GM20431 (cell line): ENCODE results near the gene FAAP20.

Experiments
- in situ Hi-C: fragments of 300-500 bp; cut with MseI, MboI; formaldehyde crosslinking; loops from one replicate; pipeline ENCODE4 v1.15.0; 2020; ENCODE audit warnings: low sequenced_read_pairs; ENCODE audit not compliant: unreplicated experiment

The FAAP20 gene, protein sequence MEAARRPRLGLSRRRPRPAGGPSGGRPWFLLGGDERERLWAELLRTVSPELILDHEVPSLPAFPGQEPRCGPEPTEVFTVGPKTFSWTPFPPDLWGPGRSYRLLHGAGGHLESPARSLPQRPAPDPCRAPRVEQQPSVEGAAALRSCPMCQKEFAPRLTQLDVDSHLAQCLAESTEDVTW

DNA sequence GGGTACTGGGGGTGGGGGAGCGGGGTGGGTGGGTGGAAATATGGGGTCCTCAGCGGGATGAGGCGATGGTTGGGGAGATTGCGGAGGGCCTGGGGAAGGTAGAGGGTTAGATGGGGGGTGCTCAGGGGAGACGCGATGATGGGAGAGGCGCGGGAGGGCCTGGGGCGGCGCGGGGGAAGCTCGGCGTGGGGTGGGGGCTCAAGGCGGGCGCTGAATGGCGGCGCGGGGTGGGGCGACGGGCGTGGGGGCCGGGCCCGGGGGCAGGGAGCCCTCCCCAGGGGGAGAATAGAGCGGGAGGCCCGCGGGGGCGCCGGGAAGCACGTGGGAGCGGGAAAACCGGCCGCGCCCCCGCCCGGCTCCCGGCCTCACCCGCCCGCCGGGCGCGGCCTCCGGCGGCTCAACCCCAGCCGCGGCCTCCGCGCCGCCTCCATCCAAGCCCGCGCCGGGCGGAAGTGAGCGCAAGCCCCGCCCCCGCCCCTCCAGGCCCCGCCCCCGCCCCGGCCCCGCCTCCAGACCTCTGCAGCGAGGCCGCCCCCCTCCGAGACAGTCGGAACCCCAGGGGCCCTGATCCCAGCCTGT, at the start of gene FAAP20:
TSS of gene FAAP20 (minus strand) at position 454 of the 579 bp plus-strand sequence. CDS start at position 431, 23 bp downstream.
- in situ Hi-C loops, result loop anchor here (10.0 to 25.0 kb wide), 2 partner anchors 190 to 343 kb away; partner anchors contain the start of genes HES5 and PANK4

DNA sequence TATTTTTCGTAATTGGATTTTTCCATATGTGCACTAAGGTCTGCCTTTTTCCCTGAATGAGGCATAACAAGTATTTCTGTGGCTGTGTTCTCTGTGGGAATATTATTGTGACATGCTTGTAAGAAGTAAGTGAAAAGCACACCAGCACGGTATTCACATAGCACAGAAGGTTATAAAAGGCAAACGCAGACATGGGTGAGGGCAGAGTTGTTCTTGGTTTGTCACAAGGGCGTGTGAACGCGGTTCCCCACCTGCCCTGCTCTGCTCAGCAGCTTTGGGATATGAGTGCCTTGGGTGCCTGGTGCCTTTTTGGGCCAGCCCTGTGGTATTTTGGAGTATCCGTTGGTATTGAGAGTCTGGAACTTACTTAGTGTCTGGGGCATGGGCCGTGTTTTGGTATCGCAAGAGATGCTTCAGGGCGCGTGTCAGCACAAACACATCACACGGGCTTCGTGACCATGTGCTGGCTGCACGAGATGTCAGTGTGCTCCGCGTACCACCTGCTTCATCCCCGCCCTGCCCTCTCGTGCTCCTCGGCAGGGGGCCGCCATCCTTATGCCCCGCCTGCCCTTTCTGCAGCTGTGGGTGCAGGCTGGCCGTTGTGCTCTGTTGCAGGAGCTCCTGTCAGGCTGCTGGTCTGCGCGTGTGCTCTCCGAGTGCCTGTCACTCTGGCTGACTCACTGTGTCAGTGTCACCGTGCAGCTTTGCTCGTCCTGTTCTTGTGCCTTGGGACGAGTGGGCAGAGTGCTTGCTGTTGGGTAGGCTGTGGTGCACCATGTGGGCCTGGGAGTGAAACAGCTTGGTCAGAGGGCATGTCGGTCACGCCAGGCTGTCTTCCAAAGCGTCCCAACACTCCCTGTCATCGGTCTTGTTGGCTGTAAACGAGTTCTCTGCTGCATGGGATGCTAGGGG, 48.5 kb upstream of the FAAP20 start:
- in situ Hi-C loops, result no loop called here

DNA sequence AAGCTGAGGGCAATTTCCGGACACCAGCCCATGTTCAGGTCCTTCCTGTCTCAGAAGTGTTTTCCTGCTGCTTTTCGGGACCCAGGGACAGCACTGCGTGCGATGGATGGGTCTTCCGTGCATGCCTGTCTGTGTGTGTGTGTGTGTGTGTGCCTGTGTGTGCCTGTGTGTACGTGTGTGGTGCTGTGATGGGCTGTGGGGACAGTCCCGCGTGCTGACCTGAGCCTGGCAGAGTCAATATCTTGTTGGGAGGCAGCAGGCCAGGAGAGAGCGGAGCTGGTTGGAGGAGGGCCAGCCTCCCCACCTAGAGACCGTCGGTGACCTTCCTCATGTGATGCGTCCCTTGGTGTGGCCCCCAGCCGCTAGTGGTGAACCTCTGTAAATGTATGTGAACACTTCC, 47.2 kb upstream of the FAAP20 start:
- in situ Hi-C loops, result no loop called here

DNA sequence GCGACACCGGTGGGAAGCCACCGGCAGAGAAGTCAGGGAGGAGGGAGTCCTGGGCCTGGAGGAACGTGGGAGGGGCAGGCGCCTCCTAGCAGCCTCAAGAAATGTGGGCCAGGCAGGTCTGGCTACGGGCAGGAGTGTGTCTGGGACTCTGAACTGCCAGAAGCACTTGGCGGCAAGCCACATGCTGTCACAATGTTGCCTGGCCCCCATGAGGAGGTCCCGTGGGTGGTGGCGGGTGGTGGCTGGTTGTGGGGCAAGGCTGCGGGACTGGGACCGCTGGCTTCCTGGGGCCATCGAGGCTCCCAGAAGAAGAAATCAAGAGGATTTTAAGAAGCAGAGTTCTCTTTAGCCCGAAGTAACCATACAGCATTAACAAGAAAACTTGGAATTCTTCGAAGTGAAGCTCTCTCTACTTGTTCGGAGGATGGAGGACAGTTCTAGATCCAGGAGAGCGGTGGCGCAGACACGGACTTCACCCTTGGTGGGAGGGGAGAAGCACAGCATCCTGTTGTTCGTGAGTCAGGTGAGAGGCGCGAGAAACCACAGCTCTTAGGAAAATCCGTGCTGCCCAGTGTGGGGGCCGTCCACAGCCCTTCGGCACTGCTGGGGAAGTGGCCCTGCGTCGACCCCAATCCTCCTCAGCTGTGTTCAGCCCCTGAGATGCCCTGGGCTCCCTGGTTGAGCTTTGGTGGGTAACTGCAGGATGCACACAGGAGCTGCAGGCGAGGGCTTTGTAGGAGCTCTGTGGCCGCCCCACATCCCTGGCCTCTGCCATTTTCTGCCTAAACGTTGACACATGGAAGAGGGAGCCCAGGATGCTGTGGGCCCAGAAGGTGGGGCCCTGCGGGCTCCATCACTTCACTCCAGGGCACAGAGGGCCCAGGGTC, 45.9 kb upstream of the FAAP20 start:
- in situ Hi-C loops, result no loop called here

DNA sequence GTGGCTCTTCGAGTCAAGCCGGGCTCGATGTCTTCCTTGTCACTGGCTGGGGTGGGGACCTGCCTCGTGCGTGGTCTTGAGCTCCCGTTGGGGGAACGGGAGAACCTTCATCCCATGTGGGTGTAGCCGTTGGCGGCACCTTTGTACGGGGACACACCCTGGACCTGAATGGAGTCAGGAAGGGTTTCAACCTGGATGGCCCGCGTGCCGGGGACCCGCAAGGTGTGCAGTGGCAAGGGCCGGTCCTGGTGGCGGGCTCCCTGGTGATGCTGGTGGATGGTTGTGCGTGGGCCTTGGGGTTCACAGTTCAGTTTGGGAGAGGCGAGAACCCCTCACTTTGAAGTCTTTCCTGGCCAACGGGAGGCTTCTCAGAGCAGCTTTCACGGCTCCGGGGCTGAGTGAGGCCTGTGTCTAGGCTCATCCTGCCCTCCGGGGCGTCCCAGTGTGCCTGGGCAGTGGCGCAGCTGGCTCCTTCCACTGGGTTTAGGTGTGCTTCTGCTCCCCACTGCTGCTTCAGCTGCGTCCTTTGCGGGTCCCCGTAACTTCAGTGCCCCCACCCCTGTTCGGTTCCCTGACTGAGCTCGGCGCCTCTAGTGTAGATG, 44.9 kb upstream of the FAAP20 start:
- in situ Hi-C loops, result no loop called here

DNA sequence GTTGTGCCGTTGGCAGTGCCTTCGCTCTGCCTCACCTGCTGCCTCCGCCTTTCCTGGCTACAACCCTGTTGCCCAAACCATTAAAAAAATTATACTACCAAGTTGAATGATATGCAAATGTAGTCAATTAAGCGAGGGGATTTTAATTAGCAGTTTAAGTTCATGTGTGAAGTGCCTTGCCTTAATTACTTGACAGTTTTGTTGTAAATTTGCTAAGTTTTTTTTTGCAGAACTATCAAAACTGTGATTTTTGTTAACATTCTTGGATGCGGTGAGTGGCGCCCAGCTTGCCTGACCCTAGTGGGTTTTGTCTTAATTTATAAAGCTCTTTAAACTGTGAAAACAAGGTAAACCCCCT, 44.4 kb upstream of the FAAP20 start:
- in situ Hi-C loops, result no loop called here

DNA sequence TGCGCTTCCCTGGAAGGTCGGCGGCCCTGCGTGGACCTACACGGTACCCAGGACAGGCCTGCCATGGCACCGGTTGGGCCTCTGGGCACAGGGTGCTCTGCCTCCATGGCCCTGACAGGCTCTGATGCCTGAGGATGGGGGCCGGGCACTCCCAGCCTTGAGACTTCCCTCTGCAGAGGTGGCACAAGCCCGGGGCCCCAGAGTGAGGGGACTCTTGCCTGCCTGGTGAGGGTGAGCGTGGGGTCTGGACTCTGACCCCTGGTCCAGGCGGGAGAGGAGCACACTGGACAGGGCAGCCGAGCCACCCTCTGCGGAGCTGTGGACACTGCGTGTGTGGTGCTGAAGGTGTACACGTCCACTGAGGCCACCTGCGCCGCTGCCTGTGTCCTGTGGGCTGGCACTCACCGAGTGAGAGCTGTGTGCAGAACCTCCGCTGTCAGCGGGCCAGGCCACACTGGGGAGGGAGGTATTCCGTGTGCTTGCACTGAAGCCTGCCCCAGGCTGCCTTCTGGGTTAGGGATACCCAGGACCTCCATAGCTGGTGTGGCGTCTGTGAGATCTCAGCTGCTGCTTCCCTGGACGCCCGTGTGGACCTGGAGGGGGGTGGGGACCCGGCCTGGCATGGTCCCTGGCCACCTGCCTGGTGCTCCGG, 43.9 kb upstream of the FAAP20 start:
- in situ Hi-C loops, result no loop called here

DNA sequence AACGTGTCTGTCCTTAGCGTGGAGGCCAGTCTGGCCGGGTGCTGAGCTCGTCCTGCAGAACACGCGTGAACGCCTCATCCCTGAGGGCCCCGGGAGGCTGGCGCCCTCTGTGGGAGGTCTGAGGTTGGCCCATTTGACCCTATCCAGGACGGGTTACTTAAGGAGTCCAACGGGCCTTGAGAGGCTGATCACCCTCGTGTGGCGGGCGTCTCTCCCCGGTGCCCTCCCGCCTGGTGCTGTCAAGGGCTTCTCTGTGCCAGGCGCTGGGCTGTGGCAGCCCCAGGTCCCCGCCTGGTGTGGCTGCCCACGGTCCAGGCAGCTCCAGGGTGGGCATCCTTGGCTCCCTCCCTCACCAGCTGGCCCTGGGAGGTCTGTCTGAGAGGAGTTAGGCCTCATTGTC, 43.2 kb upstream of the FAAP20 start:
- in situ Hi-C loops, result no loop called here

DNA sequence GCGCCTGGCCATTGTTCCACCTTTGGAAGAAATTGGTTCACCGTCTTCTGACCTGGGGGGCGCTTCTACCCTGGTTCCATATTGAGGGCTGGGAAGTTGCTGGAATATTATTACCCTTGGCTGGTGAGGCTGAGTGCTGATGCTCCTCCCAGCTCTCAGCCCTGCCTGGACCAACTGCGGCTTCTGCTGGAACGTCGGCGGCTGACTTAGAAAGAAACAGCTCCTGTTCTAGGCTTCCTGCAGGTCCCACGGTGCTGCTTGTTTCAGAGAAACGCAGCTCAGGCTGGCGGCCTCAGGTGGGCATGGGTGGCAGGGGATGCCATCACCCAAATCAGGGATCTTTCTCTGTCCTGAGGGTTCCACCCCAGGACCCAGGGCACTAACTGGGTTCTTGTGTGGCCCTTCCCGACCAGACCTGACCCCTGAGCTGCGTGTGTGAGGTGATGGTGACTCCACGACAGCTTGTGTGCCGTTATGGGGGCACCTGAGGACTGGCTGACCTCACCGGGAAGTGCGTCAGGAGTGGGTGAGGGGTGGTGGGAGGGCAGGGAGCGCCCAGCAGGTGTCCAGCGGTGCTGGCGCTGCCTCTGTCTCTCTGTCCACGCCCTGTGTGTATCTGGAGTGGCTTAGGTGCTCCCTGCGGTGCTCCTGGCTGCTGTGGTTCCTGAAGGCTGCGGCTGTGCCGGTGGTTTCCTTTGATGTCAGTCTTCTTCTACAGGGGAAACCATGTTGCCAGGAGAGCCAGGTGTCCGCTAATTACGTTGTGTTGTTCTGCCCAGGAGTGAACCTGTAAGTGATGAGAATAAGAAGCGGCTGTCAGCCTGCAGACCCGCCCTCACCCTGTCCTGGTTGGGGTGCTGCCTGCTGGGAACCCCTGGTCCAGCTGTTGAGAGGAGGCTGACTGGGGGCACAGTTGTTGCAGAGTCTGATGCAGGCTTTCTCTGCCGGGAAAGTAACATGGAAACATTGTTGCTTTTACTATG, 42.4 kb upstream of the FAAP20 start:
- in situ Hi-C loops, result no loop called here

DNA sequence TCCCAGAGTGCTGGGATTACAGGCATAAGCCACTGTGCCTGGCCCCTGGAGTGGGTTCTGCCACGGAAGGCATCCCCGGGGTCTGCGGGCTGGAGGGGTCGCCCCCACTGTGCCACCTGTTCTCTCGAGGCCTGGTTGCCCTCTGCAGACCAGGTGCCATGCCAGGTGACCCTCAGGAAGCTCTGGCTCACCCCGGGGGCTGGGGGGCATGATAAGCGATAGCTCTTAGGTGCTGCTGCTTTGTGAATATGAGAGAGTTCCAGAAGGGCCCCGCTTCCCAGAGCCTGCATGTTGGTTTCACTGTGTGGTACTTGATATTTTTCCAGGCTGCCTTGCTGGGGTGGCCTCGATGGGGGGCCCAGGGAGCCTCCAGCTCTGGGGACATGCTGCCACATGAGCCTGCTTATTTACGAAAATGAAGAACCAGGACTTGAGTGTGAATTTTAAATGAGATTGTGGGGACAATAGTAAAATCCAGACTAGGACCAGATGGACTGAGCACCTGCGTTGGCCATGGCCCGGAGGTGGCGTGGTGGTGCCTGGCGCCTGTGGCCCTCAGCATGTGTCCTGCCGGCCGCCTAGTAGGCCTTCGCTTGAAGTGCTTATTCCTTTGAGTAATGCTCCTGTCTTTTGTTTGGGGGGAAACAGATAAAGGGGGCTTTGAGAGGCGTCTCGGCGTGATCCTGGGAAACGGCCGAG, 40.9 kb upstream of the FAAP20 start:
- in situ Hi-C loops, result no loop called here

DNA sequence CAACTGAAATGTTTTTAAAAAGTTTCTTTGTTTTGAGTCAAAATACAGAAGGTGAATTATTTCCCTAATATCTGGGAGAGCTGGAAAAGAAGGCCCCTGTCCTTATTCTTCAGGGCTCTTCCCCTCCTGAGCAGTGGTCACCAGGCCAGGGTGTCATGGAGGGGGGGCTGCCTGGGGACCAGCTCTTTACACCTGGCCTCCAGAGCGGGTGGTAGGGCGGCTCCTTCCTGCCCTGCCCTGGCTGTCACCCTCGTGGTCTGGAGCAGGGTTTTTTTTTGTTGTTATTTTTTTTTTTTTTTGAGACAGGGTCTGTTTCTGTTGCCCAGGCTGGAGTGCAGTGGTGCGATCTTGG, 40.2 kb upstream of the FAAP20 start:
- in situ Hi-C loops, result no loop called here

DNA sequence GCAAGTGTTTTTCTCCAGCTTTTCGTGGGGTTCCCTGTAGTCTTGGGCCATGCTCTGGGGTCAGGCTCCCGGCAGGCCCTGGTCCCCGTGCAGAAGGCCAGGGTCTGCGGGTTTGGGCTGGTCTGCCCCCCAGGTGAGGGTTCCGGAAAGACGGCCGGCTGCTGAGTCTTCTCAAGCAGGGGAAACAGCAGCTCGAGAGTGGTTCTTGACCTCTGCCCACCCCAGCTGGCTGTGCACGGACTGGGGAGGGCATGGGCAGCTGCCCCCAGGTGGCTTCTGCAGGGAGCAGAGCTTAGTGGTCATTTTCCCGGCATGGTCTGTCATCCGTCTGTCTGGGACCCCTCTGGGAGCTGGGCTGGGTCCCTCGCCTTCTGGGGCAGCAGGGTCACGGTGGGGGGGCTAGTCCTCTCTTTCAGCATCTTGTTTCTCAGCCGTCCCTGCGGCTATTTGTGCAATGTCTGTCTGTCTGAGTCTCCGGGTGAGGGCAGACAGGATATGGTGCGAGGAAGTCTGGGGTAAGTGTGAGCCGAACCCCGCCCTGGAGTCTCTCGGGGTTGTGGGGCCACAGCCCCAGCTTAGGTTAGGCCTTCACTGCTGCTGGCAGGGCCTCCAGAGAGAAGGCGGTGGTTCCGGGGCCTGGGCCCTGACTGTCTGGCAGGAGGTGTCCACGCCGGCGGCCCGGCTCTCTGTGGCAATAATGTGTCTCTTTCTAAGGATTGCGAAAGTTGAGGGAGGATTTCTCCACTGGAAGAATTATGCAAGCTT, 39.6 kb upstream of the FAAP20 start:
- in situ Hi-C loops, result no loop called here

DNA sequence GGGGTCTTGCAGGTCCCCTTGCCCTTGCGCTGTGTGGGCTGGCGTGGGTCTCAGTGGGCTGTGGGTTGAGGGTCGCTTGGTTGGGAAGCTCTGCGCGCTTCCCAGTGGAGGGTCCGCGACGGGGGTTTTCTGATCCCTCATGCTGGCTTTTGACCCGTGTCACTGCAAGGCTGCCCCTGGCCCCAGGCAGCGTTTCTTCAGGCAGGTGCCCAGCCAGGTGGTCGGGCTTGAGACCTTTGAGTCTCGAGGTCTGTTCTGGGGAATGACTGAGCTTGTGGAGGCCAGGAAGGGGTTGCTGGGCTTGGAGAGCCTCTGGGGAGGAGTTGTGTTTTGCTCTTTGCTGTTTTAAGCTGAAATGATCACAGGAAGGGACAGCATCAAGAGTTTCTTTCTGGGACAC, 38.9 kb upstream of the FAAP20 start:
- in situ Hi-C loops, result no loop called here

DNA sequence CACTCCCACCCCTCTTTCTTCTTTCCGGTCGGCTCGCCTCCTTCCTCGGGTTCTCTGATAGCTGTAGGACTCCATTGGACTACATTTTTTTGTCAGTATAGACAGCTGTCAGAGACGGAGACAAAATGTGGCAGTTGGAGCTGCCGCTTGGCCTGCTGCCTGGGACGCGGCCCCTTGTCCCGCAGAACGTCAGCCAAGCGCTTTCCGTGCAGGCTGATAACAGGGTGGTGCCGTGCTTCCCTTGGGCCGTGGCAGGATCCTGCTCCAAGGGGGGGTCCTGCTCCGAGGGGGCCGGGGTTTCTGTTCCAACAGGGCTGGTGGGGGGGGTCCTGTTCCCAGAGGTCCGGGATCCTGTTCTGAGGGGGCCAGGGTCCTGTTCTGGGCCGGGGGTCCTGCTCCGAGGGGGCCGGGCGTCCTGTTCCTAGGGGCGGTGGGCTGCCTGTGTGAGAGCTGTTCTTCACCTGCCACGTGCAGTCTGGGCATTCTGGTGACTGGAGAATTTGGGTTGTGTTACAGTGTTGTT, 38.4 kb upstream of the FAAP20 start:
- in situ Hi-C loops, result no loop called here

DNA sequence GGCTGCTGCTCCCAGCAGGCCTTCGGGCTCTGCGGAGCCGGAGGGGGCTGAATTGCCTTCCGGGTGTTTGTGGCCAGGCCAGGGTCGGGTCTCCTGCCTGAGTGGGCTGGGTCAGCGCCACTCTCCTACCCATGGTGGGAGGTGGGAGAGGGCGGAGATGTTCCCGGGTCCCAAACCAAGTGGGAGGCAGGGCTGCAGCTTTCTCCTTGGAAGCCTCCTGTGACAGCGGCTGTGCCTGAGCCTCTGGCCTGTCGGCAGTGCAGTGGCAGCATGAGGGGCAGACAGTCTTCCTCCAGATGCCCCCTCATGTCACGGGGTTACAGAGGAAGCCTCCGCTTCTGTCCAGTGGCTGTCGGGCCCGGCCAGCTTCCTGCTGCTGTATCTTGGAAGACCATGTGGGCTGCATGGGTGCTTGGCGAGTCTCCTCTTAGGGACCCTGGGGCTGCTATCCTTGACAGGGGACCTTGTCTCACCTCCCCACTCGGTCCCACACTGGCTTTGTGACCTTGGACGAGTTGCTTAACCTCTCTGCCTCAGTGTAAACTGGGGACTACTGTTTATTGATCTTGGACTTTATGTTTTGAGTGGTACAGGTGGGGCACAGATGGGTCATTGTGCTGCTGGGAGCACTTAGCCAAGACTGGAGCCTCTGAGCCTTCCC, 37.8 kb upstream of the FAAP20 start:
- in situ Hi-C loops, result no loop called here

DNA sequence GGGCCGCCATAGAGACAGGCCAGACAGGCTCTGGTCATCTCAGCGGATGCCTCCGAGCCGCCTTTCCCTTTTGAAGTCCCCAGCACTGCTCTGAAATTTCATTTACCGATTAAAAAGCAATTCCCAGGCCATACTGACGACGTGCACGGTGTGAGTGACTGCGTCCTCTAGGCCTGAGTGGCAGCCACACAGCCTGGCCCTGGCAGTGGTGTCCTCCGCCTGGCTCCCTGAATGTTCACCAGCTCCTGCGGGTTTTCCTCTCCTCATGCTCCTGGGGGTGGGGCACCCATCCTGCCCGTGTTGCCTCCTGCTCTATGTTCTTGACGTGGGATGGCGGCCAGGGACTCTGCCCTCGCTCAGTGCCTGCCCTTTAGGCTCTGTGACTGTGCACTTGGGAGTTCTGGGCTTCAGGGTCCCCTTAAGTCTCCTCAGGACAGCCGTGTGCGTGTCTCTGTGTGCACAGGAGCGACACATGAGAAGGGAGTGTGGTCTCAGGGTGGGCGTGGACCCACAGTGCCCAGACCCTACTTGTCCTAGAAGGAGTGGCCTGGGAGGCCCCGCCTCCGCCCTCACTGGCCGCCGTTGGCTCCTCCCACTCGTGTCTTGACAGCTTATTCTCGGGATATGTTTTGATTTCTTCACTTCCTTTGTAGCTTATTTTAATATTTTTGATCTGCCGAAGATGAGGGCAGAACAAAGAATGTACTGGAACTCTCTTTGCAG, 37.1 kb upstream of the FAAP20 start:
- in situ Hi-C loops, result no loop called here
